Measurements from ENCODE around the gene MRAP.

- TF ChIP-seq, protein P1, sequence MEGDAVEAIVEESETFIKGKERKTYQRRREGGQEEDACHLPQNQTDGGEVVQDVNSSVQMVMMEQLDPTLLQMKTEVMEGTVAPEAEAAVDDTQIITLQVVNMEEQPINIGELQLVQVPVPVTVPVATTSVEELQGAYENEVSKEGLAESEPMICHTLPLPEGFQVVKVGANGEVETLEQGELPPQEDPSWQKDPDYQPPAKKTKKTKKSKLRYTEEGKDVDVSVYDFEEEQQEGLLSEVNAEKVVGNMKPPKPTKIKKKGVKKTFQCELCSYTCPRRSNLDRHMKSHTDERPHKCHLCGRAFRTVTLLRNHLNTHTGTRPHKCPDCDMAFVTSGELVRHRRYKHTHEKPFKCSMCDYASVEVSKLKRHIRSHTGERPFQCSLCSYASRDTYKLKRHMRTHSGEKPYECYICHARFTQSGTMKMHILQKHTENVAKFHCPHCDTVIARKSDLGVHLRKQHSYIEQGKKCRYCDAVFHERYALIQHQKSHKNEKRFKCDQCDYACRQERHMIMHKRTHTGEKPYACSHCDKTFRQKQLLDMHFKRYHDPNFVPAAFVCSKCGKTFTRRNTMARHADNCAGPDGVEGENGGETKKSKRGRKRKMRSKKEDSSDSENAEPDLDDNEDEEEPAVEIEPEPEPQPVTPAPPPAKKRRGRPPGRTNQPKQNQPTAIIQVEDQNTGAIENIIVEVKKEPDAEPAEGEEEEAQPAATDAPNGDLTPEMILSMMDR (IDR thresholded peaks at IDR 0.05; ENCODE audit: insufficient read depth, low read length, poor library complexity, severe bottlenecking): no peak
- no peak for TF ChIP-seq EZH2phosphoT487 (conservative IDR thresholded peaks at IDR 0.05; ENCODE audit: low read length)
Observed at GRCh38 chr21:32333953-32334673, 35.5 kb downstream of the MRAP start.

Data from SU-DHL-6 (cell line).